ENCODE data around the gene TUBB2A.
"Not testable (repeated sequence)": the region's sequence is repeated elsewhere in the genome, so short reads cannot be mapped to it uniquely, and the experiment has no call there.

DNA sequence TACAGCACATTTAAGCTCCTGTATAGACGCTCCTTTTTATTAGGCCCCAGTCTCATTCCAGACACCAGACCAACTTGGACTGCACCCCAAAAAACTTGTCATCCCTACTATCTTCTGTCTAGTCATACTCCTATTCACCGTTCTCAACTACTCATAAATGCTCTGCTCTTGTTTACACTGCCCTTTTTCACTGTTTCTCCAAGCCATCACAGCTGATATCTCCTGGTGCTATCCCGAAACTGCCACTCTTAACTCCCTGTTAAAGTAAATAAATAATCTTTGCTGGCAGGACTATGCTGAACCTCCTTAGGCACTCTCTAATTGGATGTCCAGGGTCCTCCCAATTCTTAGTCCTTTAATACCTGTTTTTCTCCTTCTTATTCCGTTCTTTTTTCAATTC lies 15.4 kb upstream of the TUBB2A start:
- TF ChIP-seq, protein P1, sequence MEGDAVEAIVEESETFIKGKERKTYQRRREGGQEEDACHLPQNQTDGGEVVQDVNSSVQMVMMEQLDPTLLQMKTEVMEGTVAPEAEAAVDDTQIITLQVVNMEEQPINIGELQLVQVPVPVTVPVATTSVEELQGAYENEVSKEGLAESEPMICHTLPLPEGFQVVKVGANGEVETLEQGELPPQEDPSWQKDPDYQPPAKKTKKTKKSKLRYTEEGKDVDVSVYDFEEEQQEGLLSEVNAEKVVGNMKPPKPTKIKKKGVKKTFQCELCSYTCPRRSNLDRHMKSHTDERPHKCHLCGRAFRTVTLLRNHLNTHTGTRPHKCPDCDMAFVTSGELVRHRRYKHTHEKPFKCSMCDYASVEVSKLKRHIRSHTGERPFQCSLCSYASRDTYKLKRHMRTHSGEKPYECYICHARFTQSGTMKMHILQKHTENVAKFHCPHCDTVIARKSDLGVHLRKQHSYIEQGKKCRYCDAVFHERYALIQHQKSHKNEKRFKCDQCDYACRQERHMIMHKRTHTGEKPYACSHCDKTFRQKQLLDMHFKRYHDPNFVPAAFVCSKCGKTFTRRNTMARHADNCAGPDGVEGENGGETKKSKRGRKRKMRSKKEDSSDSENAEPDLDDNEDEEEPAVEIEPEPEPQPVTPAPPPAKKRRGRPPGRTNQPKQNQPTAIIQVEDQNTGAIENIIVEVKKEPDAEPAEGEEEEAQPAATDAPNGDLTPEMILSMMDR (IDR thresholded peaks at IDR 0.05): not testable (repeated sequence)
- TF ChIP-seq POLR2A, POLR2AphosphoS5, EP300 (IDR thresholded peaks at IDR 0.05): not testable (repeated sequence)

Data from sigmoid colon (tissue), 4 donors.